Amniotic epithelial cell (primary cell): ENCODE results near the gene CFAP77.
A peak's percentile ranks its signal among the peaks of the same experiment; 100 is the strongest.

Experiments
- DNase-seq: peaks from one replicate; pipeline ENCODE4 v3.0.0-alpha.2; 2010; ENCODE audit warnings: low read depth

The CFAP77 gene

DNA sequence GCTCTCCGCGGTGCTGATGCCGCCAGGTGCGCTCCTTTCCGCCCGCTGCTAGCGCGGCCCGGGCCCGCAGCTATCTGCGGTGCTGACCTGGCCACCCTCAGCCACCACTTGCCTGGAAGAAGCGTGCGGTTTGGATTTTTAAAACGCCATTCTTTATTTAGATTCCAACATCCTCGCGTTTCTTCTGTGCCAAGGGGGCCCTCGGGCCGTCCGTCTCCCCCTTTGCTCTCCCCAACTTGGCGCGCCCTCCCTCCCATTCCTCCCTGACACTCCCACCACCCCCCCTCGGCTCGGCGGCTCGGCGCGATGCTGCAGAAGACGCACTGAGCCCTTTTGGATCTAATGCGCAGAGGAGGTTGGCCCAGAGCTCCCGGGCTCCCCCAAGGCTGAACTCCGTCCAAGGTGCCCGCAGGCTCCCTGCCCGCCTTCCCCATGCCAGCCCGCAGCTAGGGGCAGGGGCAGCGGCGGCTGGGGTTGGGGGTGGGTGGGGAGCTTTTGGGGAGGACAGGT, 172.3 kb downstream of the CFAP77 start, which contains the start of gene BARHL1:
TSS of gene BARHL1 (plus strand) at position 331 of the 510 bp plus-strand sequence. CDS start 192 bp downstream, outside the sequence.
- DNase-seq: no peak

- no peak for DNase-seq
These were observed 173.0 kb downstream of the CFAP77 start for GRCh38 chr9:132582786-132583583.

DNA sequence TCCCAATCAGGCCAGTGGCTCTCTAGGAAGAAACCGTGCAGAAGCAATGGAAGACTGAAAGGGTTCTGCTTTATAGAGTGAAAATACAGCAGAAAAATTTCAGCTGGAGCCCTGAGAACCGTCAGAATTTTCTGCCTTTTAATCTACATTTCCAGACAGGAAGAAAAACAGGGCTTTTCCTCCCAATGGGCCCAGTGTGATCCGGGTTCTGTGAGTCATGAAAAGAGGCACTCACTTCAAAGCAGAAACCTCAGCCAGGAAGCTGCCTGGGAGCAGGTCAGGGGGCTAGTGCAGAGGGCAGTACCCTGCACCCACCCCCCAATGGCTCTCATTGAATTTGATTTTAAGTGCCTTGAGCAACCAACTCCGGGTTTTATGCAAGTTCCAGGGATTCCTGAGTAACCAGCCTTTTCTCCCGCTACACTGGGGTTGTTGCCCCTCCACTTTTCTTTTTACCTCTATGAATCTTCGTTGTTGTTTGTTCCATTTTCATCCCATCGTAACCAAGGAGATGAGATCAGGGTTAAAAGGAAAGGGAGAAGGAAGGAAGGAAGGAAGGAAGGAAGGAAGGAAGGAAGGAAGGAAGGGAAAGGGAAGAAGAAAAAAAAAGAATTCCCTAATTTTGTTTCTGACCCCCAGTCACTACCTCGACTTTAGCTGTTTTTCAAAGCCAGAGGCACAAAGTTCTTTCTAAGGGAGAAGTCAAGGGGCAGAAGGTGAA, 173.7 kb downstream of the CFAP77 start:
- no peak for DNase-seq

DNA sequence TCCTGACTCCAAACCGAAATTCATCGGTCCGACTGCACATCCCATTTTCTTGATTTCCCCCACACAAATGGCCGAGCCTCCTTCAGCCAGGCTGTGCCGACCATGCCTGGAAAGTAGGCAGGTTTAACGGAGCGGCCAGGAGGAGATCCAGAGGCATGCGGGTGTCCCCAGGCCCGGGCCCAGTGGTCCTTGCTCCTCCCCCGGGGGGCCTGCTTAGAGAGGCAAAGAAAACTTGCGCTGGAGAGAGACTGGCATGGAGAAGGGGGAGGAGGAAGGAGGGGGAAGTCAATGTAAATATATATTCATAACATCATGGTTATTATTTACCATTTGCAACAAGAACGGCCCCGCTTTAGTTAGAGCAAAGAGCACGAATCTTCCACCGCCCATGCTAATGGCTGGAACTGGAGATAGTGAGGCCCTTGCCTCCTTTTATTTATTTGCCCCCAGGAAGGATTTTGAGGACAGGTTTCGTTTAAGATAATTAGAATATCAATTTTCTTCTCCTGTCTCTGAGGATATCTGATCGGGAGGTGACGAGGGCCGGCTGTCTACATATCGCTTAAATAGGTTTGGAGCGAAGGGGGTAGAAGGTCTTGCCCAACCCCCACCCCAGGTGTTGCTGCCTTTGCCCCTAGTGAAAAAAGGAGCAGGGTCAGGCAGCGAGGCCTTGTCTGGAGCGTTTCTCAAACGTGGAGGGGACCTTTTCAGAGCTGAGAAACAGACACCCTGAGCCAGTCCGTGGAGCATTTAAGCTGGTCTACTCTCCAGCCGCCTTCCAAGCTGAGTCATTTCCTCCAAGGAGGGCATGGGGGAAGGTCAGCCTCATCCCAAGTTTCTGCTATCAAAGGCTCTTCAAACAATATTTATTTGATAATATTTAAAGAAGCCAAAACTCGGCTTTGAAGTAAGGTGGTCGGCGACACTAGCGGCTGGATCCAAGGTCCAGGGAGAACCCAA, 174.9 kb downstream of the CFAP77 start:
- peak; percentile 24 for DNase-seq

- no peak for DNase-seq
These were observed 176.2 kb downstream of the CFAP77 start for GRCh38 chr9:132585954-132586829.

GRCh38 chr9:132586830-132587591, 177.0 kb downstream of the CFAP77 start:
- no peak for DNase-seq

DNA sequence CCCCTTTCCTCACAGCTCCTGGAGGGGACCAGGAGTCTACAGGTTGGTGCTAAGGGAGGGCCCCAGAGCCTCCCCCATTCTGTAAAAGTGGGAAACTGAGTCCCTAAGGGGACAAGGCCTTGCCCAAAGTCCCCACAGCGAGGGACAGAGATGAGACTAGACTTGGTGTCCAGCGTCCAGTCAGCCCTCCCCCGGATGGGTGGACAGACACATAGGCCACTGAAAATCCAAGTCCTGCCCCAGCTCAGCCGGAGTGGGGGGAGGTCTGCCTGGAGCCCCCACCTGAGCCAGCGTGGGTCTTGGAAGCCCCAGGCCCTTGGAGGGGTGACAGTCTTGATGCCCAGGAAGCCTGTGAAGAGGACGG, 177.6 kb downstream of the CFAP77 start:
- DNase-seq: no peak

GRCh38 chr9:132588098-132588497, 178.1 kb downstream of the CFAP77 start:
- DNase-seq: no peak

DNA sequence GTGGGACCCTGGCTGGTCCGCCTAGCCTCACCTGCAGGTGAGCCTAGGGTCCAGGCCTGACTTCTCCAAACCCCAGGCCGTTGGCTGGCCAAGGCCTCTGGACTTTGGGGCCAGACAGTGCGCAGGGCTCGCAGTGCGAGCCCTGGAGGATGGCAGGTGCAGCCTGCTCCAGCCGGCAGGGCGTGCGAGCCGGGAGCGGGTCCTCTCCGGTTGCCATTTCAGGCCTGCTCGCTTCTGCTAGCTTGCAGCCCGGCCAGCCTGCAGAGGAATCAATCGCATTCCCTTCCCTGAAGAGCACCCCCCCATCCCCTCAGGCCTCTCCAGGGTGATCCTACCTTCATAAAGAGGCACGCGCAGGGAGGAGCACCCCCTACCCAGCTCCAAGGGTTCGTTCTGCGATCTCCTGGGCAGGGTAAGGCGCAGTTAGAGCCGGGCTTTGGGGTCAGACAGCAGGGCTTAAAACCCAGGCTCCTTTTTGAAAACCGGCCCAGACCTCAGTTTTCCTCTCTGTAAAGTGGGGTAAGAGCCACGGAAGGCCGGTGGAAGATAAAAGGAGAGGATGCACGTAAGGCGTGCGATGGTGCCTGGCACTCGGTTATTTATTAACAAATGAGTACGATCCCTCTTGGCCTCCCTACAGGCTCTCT, 178.6 kb downstream of the CFAP77 start:
- DNase-seq: no peak

GRCh38 chr9:132589148-132590036, 179.4 kb downstream of the CFAP77 start:
- DNase-seq: no peak

DNA sequence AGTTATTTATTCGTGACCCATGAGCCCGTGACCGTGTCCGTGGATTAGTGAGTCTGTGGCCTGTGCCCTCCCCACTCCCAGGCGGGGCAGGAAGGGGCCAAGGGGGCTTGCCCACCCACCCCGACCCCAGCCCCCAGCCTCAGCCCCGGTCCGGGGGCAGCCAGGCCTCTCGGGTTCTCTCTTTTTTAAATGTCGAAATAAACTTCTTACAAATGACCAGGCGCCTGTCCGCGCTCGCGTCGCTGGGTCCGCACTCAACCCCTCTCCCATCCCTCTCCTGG, 180.0 kb downstream of the CFAP77 start:
- no peak for DNase-seq

- no peak for DNase-seq
These were observed 180.5 kb downstream of the CFAP77 start for GRCh38 chr9:132590318-132591182.

DNA sequence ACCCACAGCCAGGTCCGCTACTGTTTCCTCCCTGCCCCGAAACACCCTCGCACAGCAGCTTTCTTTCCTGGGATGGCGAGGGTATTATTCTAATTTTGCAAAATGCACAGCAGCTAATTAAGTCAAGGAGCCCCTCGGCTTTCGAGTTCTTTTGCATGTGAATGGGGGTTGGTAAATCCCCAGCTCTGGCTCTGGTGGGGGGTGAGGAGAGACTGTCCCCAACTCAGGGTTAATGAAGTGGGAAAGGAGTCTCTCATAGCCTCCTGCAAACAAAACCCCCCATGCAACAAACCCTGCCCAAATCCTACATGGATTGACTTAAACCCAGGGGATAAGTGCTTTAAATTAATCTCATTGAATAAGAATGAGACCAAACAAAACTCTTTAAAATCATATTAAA, 181.2 kb downstream of the CFAP77 start:
- no peak for DNase-seq

- no peak for DNase-seq
These were observed 181.8 kb downstream of the CFAP77 start for GRCh38 chr9:132591751-132592314.

DNA sequence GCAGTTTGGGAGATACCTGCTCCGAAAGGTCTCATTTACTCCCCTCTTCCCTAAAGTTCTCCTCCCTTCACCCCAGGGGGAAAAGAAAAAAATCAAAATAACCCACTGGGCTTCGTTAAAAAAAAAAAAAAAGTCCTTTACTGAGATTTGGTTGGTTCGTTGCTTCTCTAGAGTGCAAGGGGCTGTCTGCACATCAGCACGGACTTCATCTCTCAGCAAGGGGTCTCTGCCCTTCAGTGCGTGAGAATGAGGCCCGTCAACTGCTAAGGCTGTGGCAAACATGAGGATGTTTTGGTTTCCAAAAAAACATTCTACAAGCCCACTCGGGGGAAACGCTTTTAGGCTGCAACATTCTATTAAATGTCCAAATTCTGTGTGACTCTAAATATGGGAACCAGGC, 182.4 kb downstream of the CFAP77 start:
- no peak for DNase-seq

DNA sequence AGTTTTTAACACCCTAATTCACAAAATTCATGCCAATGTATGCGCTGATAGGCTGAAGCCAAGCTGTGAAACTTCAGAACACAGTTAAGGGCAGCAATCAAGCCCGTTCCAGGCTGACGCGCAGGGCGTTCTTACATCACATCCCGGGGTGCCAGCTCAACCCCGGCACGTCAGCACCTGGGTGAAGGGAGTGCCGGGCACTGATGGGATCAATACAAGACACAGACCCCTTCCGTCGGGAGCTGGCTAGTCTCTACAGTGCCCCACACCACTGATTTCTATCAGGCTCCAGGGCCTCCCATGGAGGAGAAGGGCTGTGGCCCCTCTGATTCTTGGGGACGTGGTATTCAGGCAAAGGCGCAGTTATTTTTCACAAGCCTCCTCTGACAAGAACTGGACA, 184.4 kb downstream of the CFAP77 start:
- no peak for DNase-seq

- no peak for DNase-seq
These were observed 185.3 kb downstream of the CFAP77 start for GRCh38 chr9:132595319-132595718.

DNA sequence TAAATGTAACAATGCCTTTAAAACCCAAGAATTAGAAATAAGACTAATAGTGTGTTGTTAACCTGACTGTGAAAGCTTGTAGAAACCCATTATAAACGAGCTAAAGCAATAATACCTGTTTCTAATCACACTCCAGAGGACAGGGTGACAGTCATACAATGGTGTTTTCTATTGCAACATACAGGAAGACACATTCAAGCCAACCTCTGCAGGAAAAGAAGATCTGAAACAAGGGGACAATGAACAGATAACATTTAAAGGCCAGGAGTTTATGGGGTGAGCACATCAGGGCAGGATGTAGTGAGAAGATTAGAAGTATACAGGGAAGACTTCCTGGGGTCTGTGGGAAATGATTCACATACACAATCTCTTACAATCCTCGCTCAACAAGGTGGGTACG, 186.2 kb downstream of the CFAP77 start:
- DNase-seq: no peak
